Keratinocyte (primary cell): ENCODE data around the gene ZNF280A. TPM values are rescaled to one million over a fixed set of nuclear protein-coding genes. Genes with fewer than 3 reads are reported as not detected.

ENCODE experiments used
- DNase-seq: peaks from one replicate; pipeline ENCODE4 v3.0.0-alpha.2; 2011; ENCODE audit warnings: low read depth, missing footprints, low spot score
- FAIRE-seq: peaks from 2 replicates; lab custom pipeline; 2011; peaks lifted over from hg19 to GRCh38; lab: Jason Lieb, UNC
- H2AFZ ChIP-seq: 2 replicates; pipeline ENCODE4 v1.6.0; 2012; ENCODE audit warnings: low read length, control low read depth, inconsistent platforms; ENCODE audit not compliant: control insufficient read depth
- H3K27ac ChIP-seq: 2 replicates; pipeline ENCODE4 v1.5.1; 2011; ENCODE audit warnings: low read length; ENCODE audit not compliant: control insufficient read depth, insufficient read depth
- H3K27me3 ChIP-seq: 3 replicates; pipeline ENCODE4 v1.6.0; 2011; ENCODE audit warnings: low read length; ENCODE audit not compliant: control insufficient read depth, insufficient read depth; ENCODE audit errors: extremely low read depth
- H3K36me3 ChIP-seq, 2 experiments: 2 replicates in 1 of 2; 3 replicates in 1 of 2; pipeline ENCODE4 v1.5.1; 2011; ENCODE audit warnings: low read length in 2 of 2, mild to moderate bottlenecking in 1 of 2; ENCODE audit not compliant: control insufficient read depth in 2 of 2, insufficient read depth in 2 of 2; ENCODE audit errors: extremely low read depth in 1 of 2
- H3K4me1 ChIP-seq: 3 replicates; pipeline ENCODE4 v1.5.1; 2011; ENCODE audit warnings: low read length; ENCODE audit not compliant: control insufficient read depth, insufficient read depth; ENCODE audit errors: extremely low read depth
- H3K4me2 ChIP-seq: 3 replicates; pipeline ENCODE4 v1.6.0; 2011; ENCODE audit warnings: low read depth, low read length; ENCODE audit not compliant: control insufficient read depth, insufficient read depth; ENCODE audit errors: extremely low read depth
- H3K4me3 ChIP-seq, 3 experiments: fragments of 200-600 bp in 1 of 3; sonication (generic) in 1 of 3; 2 replicates in 2 of 3; 3 replicates in 1 of 3; pipeline ENCODE4 v1.5.1; 2011 to 2016; ENCODE audit warnings: low read length in 3 of 3, mild to moderate bottlenecking in 3 of 3, control low read depth in 2 of 3, inconsistent platforms in 1 of 3, low read depth in 1 of 3, mixed read lengths in 1 of 3, mixed run types in 1 of 3, moderate library complexity in 1 of 3; ENCODE audit not compliant: control insufficient read depth in 2 of 3, insufficient read depth in 2 of 3; ENCODE audit errors: extremely low read depth in 1 of 3
- H3K79me2 ChIP-seq: 2 replicates; pipeline ENCODE4 v1.6.0; 2012; ENCODE audit warnings: low read length; ENCODE audit not compliant: control insufficient read depth, insufficient read depth
- H3K9ac ChIP-seq: 3 replicates; pipeline ENCODE4 v1.6.0; 2011; ENCODE audit warnings: low read length; ENCODE audit not compliant: control insufficient read depth, insufficient read depth; ENCODE audit errors: extremely low read depth
- H3K9me1 ChIP-seq: 3 replicates; pipeline ENCODE4 v1.6.0; 2011; ENCODE audit warnings: low read length; ENCODE audit not compliant: control insufficient read depth, insufficient read depth; ENCODE audit errors: extremely low read depth
- H3K9me3 ChIP-seq: 2 replicates; pipeline ENCODE4 v1.5.1; 2012; ENCODE audit warnings: low read depth, low read length; ENCODE audit not compliant: control insufficient read depth
- H4K20me1 ChIP-seq: 3 replicates; pipeline ENCODE4 v1.6.0; 2011; ENCODE audit warnings: low read length; ENCODE audit not compliant: control insufficient read depth, insufficient read depth; ENCODE audit errors: extremely low read depth
- EZH2 ChIP-seq: IDR thresholded peaks from one replicate; pipeline ENCODE4 v1.6.1; 2012; ENCODE audit warnings: inconsistent platforms, mild to moderate bottlenecking, low read length, moderate library complexity
- dilution Hi-C: fragments of 300-500 bp; cut with MboI; formaldehyde crosslinking; loops from one replicate; pipeline ENCODE4 v1.7.0; 2020; ENCODE audit warnings: low sequenced_read_pairs; ENCODE audit not compliant: extremely low pct_ligation_motif_present
- polyA plus RNA-seq, 5 experiments: library from polyadenylated mRNA; depleted of rRNA in 3 of 5; stranded (reverse) in 3 of 5; stranded (forward) in 1 of 5; unstranded in 1 of 5; fragments of >200 nt; gene quantifications; 1 replicate in 1 of 5; 2 replicates in 3 of 5; 3 replicates in 1 of 5; pipeline versions ENCODE4 v1.2.1 to v1.2.3, GENCODE V29; 2011 to 2012; ENCODE audit warnings: missing spikeins in 2 of 5, low read depth in 1 of 5, low replicate concordance in 1 of 5
- TF ChIP-seq, protein P1 (sequence below), 3 experiments: IDR thresholded peaks in 1 of 3; conservative IDR thresholded peaks in 1 of 3; optimal IDR thresholded peaks in 1 of 3; 2 replicates in 2 of 3; 3 replicates in 1 of 3; pipeline versions ENCODE3 to v1.5.1; 2011; ENCODE audit warnings: low read length in 3 of 3, mild to moderate bottlenecking in 3 of 3, moderate library complexity in 2 of 3, control low read depth in 1 of 3, inconsistent platforms in 1 of 3; ENCODE audit not compliant: insufficient read depth in 2 of 3; ENCODE audit errors: extremely low read depth in 1 of 3

Gene ZNF280A
- polyA plus RNA-seq, 1 donor (not counting 4 experiments of a cell fraction or from before 2014, with no cell fraction given), result not detected

DNA sequence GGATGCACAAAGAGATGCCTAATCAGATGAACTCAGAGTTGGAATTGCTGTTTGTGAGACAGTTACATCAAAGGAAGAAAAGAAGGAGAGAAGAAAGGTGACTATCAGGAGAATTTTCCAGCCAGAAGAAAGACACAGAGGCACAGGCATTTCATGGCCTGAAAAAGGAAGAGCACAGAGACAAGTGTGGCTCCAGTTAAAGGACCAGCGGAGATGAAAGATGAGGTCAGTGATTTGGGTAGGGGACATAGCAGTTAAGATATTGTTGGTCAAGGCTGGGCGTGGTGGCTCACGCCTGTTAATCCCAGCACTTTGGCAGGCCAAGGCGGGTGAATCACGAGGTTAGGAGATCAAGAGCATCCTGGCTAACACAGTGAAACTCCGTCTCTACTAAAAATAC lies 3.4 kb upstream of the ZNF280A start:
- DNase-seq, result no peak
- dilution Hi-C loops, result no loop called here
- no peak for FAIRE-seq

DNA sequence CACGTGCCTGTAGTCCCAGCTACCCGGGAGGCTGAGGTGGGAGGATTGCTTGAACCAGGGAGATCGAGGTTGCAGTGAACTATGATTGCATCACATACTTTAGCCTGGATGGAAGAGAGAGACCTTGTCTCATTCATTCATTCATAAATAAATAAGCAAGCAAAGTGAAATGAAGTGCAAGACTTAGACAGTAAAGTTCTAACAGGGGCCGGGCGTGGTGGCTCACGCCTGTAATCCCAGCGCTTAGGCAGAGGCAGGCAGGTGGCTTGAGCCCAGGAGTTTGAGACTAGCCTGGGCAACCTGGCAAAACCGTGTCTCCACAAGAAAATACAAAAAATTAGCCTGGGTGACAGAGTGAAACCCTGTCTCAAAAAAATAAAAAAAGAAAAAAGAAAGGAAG lies 1.6 kb upstream of the ZNF280A start:
- no peaks in the 10 kb centered on the region for H4K20me1 ChIP-seq
- FAIRE-seq, result no peak
- no peak overlapping the region for H3K4me2 ChIP-seq
- no peaks in the 10 kb centered on the region for H3K36me3 ChIP-seq
- H3K79me2 ChIP-seq, result no peaks in the 10 kb centered on the region
- H3K27me3 ChIP-seq, result no peaks in the 10 kb centered on the region
- DNase-seq, result no peak
- no peaks in the 10 kb centered on the region for H3K9me3 ChIP-seq
- H3K9ac ChIP-seq, result no peak overlapping the region
- TF ChIP-seq EZH2, result no peak
- TF ChIP-seq, protein P1, sequence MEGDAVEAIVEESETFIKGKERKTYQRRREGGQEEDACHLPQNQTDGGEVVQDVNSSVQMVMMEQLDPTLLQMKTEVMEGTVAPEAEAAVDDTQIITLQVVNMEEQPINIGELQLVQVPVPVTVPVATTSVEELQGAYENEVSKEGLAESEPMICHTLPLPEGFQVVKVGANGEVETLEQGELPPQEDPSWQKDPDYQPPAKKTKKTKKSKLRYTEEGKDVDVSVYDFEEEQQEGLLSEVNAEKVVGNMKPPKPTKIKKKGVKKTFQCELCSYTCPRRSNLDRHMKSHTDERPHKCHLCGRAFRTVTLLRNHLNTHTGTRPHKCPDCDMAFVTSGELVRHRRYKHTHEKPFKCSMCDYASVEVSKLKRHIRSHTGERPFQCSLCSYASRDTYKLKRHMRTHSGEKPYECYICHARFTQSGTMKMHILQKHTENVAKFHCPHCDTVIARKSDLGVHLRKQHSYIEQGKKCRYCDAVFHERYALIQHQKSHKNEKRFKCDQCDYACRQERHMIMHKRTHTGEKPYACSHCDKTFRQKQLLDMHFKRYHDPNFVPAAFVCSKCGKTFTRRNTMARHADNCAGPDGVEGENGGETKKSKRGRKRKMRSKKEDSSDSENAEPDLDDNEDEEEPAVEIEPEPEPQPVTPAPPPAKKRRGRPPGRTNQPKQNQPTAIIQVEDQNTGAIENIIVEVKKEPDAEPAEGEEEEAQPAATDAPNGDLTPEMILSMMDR (optimal IDR thresholded peaks at IDR 0.05 in 1 of 3, IDR thresholded peaks at IDR 0.05 in 1 of 3, conservative IDR thresholded peaks at IDR 0.05 in 1 of 3; ENCODE audit: extremely low read depth in 1 of 3, insufficient read depth in 2 of 3, low read length in 3 of 3), result no peak
- H3K4me1 ChIP-seq, result no peaks in the 10 kb centered on the region
- H3K4me3 ChIP-seq, result no peak overlapping the region
- no peaks in the 10 kb centered on the region for H3K9me1 ChIP-seq
- no peak overlapping the region for H3K27ac ChIP-seq
- H2AFZ ChIP-seq, result no peak overlapping the region
- dilution Hi-C loops, result no loop called here

More for the DNA sequence above, 3.4 kb upstream of the ZNF280A start:
- H2AFZ ChIP-seq, result no peak overlapping the region
- H3K9ac ChIP-seq, result no peak overlapping the region
- H3K27ac ChIP-seq, result no peak overlapping the region
- H3K4me2 ChIP-seq, result no peak overlapping the region
- TF ChIP-seq EZH2, result no peak
- TF ChIP-seq, protein P1 (optimal IDR thresholded peaks at IDR 0.05 in 1 of 3, IDR thresholded peaks at IDR 0.05 in 1 of 3, conservative IDR thresholded peaks at IDR 0.05 in 1 of 3; ENCODE audit: extremely low read depth in 1 of 3, insufficient read depth in 2 of 3, low read length in 3 of 3), result no peak
- H3K27me3 ChIP-seq, result no peaks in the 10 kb centered on the region
- H3K9me3 ChIP-seq, result no peaks in the 10 kb centered on the region
- no peaks in the 10 kb centered on the region for H4K20me1 ChIP-seq
- no peaks in the 10 kb centered on the region for H3K79me2 ChIP-seq
- no peak overlapping the region for H3K4me3 ChIP-seq
- H3K36me3 ChIP-seq, result no peaks in the 10 kb centered on the region
- H3K9me1 ChIP-seq, result no peaks in the 10 kb centered on the region
- H3K4me1 ChIP-seq, result no peaks in the 10 kb centered on the region
